Fibroblast of the aortic adventitia (primary cell): Measurements from ENCODE around the gene EMSY. TPM values are rescaled to one million over a fixed set of nuclear protein-coding genes. Genes with fewer than 3 reads are reported as not detected.
"Not testable (repeated sequence)": the region's sequence is repeated elsewhere in the genome, so short reads cannot be mapped to it uniquely, and the experiment has no call there.

Experiments used
- DNase-seq: peaks from one replicate; pipeline ENCODE4 v3.0.0-alpha.2; 2010; ENCODE audit warnings: low read depth
- H3K4me3 ChIP-seq: 2 replicates; pipeline ENCODE4 v1.5.1; 2011; ENCODE audit warnings: low read depth, mild to moderate bottlenecking, control low read depth, low read length, moderate library complexity
- CTCF ChIP-seq: IDR thresholded peaks from 2 replicates; pipeline ENCODE4 v1.5.1; 2011; ENCODE audit warnings: mild to moderate bottlenecking, low read length, control low read depth, inconsistent platforms; ENCODE audit not compliant: insufficient read depth
- total RNA-seq: library from RNA; depleted of rRNA; stranded (reverse); fragments of >200 nt; gene quantifications from 2 replicates; pipeline ENCODE4 v1.2.3, GENCODE V29; 2012; ENCODE audit warnings: low replicate concordance

The EMSY gene
- total RNA-seq, 1 donor = 30.8 TPM

- no peak for DNase-seq
- TF ChIP-seq CTCF = no peak
- no peak overlapping the region for H3K4me3 ChIP-seq
These were observed 145.4 kb downstream of the EMSY start for GRCh38 chr11:76589964-76590950.

- H3K4me3 ChIP-seq = no peak overlapping the region
- no peak for TF ChIP-seq CTCF
- no peak for DNase-seq
These were observed 146.6 kb downstream of the EMSY start for GRCh38 chr11:76591416-76591815.

GRCh38 chr11:76592025-76592914 lies 147.5 kb downstream of the EMSY start:
- no peak for TF ChIP-seq CTCF
- DNase-seq = no peak
- no peak overlapping the region for H3K4me3 ChIP-seq

- no peak for DNase-seq
- TF ChIP-seq CTCF = no peak
- no peak overlapping the region for H3K4me3 ChIP-seq
These were observed 148.1 kb downstream of the EMSY start for GRCh38 chr11:76592961-76593360.

- DNase-seq, H3K4me3 ChIP-seq: not testable (repeated sequence)
These were observed 150.3 kb downstream of the EMSY start for GRCh38 chr11:76595091-76595490.

- H3K4me3 ChIP-seq = no peak overlapping the region
- no peak for DNase-seq
- TF ChIP-seq CTCF = no peak
These were observed 151.8 kb downstream of the EMSY start for GRCh38 chr11:76596652-76597051.
